OCI-LY1 (cell line): Measurements from ENCODE around the gene ACTR3C.
A peak's percentile ranks its signal among the peaks of the same experiment; 100 is the strongest.
"Not testable (repeated sequence)": the region's sequence is repeated elsewhere in the genome, so short reads cannot be mapped to it uniquely, and the experiment has no call there.

Experiments used
- H2AFZ ChIP-seq: fragments of 200-600 bp; sonication (generic), shearing (Covaris generic); 2 replicates; pipeline ENCODE4 v1.6.0; 2014; ENCODE audit warnings: antibody characterized with exemption, mild to moderate bottlenecking, low read length
- H3F3A ChIP-seq: fragments of 200-600 bp; sonication (generic), shearing (Covaris generic); 2 replicates; pipeline ENCODE4 v1.6.0; 2014; ENCODE audit warnings: mild to moderate bottlenecking, antibody characterized with exemption, low read length, moderate library complexity; ENCODE audit not compliant: insufficient read depth
- H3K27ac ChIP-seq: fragments of 200-600 bp; sonication (generic); 2 replicates; pipeline ENCODE4 v1.5.1; 2014; ENCODE audit warnings: low read length, mixed run types, mild to moderate bottlenecking, low read depth; ENCODE audit not compliant: poor library complexity, severe bottlenecking
- H3K27me3 ChIP-seq: fragments of 200-600 bp; sonication (generic); 2 replicates; pipeline ENCODE4 v1.6.0; 2014; ENCODE audit warnings: antibody characterized with exemption, mild to moderate bottlenecking, low read length, moderate library complexity; ENCODE audit not compliant: insufficient read depth
- H3K36me3 ChIP-seq: fragments of 200-600 bp; sonication (generic); 2 replicates; pipeline ENCODE4 v1.6.1; 2014; ENCODE audit warnings: mild to moderate bottlenecking, antibody characterized with exemption, low read length, moderate library complexity, mixed read lengths; ENCODE audit not compliant: insufficient read depth
- H3K4me1 ChIP-seq: fragments of 200-600 bp; sonication (generic); 2 replicates; pipeline ENCODE4 v1.5.1; 2014; ENCODE audit warnings: mild to moderate bottlenecking, low read length, moderate library complexity; ENCODE audit not compliant: insufficient read depth, severe bottlenecking
- H3K4me2 ChIP-seq: fragments of 200-600 bp; sonication (generic), shearing (Covaris generic); 2 replicates; pipeline ENCODE4 v1.6.1; 2014; ENCODE audit warnings: low read length
- H3K4me3 ChIP-seq: fragments of 200-600 bp; sonication (generic); 2 replicates; pipeline ENCODE4 v1.5.1; 2014; ENCODE audit warnings: low read length, low read depth, mild to moderate bottlenecking, mixed read lengths; ENCODE audit not compliant: poor library complexity, severe bottlenecking
- H3K79me2 ChIP-seq: fragments of 200-600 bp; shearing (Covaris generic); 2 replicates; pipeline ENCODE4 v1.6.1; 2016; ENCODE audit warnings: mixed run types, low read length, mixed read lengths; ENCODE audit not compliant: insufficient read depth
- H3K9ac ChIP-seq: fragments of 200-600 bp; sonication (generic), shearing (Covaris generic); 2 replicates; pipeline ENCODE4 v1.6.1; 2014; ENCODE audit warnings: mild to moderate bottlenecking, low read length, mixed read lengths
- H3K9me2 ChIP-seq: fragments of 200-600 bp; sonication (generic), shearing (Covaris generic); 2 replicates; pipeline ENCODE4 v1.6.1; 2014; ENCODE audit warnings: low read depth, mild to moderate bottlenecking, low read length, mixed read lengths
- H3K9me3 ChIP-seq: fragments of 200-600 bp; shearing (Covaris generic); 2 replicates; pipeline ENCODE4 v1.6.1; 2014; ENCODE audit warnings: low read length, mixed read lengths
- H4K20me1 ChIP-seq: fragments of 200-600 bp; sonication (generic), shearing (Covaris generic); 2 replicates; pipeline ENCODE4 v1.6.0; 2016; ENCODE audit warnings: mild to moderate bottlenecking, low read length; ENCODE audit not compliant: insufficient read depth
- CTCF ChIP-seq: fragments of 200-600 bp; sonication (generic), shearing (Covaris generic); IDR thresholded peaks from 2 replicates; pipeline ENCODE4 v1.5.1; 2017; ENCODE audit warnings: mild to moderate bottlenecking, antibody characterized with exemption, low read length, moderate library complexity, mixed read lengths

The ACTR3C gene

DNA sequence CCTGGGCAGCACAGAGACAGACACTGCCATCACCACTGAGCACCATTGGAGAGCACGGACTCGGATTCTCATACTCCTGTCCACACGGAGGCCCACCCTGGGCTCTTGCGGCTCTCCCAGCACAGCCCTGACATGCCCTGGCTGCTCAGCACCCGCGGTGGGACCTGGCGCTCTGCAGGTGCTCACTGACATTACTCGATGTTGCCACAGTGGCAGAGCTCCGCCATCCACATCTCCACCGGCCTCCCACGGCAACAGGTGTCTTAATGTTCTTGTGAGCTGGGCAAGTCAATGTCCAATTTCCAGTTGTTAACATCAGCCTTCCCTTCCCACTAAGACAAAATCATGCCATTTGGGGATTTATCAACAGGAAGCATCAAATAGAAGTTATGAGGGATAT is 45.0 kb downstream of the ACTR3C start:
- not testable (repeated sequence) for H4K20me1 ChIP-seq

DNA sequence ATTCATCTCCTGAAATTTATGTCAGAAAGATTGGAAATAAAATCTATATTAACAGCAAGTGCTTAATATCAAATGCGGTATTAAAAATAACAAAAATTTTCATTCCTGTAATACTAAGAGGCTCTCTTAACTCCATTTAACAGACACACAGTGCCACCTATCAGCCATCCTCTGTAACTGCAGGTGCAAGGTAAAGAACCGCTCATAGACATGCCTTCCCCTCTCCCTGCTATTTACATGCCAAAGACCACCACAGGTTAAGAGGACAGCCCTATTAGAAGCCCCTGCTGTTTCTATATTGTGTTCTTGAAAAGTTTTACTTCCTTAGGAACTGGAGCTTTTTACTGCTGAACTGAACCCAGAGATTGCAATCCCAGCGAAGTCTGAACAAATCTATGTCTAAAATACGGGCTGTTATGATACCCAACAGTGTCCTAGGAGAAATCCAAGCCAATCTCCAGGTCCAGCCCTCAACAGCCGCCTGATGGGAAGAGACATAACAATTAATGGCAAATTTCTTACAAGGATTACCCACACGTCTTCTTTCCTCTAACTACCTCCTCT is 47.1 kb downstream of the ACTR3C start:
- not testable (repeated sequence) for H3K4me3 ChIP-seq, H3K79me2 ChIP-seq, H2AFZ ChIP-seq, H3K4me2 ChIP-seq, H3K9me3 ChIP-seq, H4K20me1 ChIP-seq, H3F3A ChIP-seq, H3K9me2 ChIP-seq, H3K9ac ChIP-seq, H3K27me3 ChIP-seq, H3K4me1 ChIP-seq, H3K27ac ChIP-seq, H3K36me3 ChIP-seq
- TF ChIP-seq CTCF: peak; percentile 60

More for the DNA sequence above, 45.0 kb downstream of the ACTR3C start:
- H3K79me2 ChIP-seq, H3F3A ChIP-seq, H3K9me2 ChIP-seq, H2AFZ ChIP-seq, H3K36me3 ChIP-seq, H3K4me3 ChIP-seq, H3K27me3 ChIP-seq, H3K9me3 ChIP-seq, H3K4me1 ChIP-seq, H3K9ac ChIP-seq, H3K27ac ChIP-seq, H3K4me2 ChIP-seq: not testable (repeated sequence)

DNA sequence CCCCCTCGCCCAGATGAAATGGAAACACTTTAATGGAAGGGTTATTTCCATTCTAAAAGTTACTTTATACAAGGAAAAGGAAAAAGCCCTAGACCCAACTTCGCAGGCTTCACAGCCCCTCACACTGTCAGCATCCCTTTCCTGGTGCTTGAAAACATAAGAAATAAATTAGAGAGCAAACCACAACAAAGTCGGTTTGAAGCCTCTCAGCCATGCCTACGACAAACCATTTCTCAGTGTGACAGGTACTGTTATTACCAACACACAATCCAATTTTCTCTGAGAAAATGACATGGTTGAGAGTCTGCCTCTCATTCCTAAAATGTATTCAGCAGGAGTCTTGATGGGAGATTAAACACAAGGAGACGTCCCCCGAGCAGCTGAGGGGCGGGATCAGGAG is 51.4 kb downstream of the ACTR3C start:
- not testable (repeated sequence) for H3K27ac ChIP-seq, H3K79me2 ChIP-seq, H3K36me3 ChIP-seq, H3K4me3 ChIP-seq, H3K4me2 ChIP-seq, H3K4me1 ChIP-seq, H3K27me3 ChIP-seq, H4K20me1 ChIP-seq, H3K9me3 ChIP-seq, H3F3A ChIP-seq, H2AFZ ChIP-seq, H3K9me2 ChIP-seq, H3K9ac ChIP-seq

GRCh38 chr7:150270101-150270824 is 53.1 kb downstream of the ACTR3C start:
- H3K36me3 ChIP-seq, H3F3A ChIP-seq, H4K20me1 ChIP-seq, H3K27ac ChIP-seq, H3K4me2 ChIP-seq, H3K9ac ChIP-seq, H3K4me1 ChIP-seq, H3K4me3 ChIP-seq, H3K27me3 ChIP-seq, H3K79me2 ChIP-seq, H2AFZ ChIP-seq, H3K9me3 ChIP-seq, H3K9me2 ChIP-seq: not testable (repeated sequence)

- H3K4me3 ChIP-seq, H2AFZ ChIP-seq, H3K9me2 ChIP-seq, H3K9me3 ChIP-seq, H3K9ac ChIP-seq, H3K27me3 ChIP-seq, H3K79me2 ChIP-seq, H4K20me1 ChIP-seq, H3K27ac ChIP-seq, H3K4me2 ChIP-seq, H3K36me3 ChIP-seq, H3K4me1 ChIP-seq, H3F3A ChIP-seq: not testable (repeated sequence)
Measured at GRCh38 chr7:150268798-150269197, 54.5 kb downstream of the ACTR3C start.

DNA sequence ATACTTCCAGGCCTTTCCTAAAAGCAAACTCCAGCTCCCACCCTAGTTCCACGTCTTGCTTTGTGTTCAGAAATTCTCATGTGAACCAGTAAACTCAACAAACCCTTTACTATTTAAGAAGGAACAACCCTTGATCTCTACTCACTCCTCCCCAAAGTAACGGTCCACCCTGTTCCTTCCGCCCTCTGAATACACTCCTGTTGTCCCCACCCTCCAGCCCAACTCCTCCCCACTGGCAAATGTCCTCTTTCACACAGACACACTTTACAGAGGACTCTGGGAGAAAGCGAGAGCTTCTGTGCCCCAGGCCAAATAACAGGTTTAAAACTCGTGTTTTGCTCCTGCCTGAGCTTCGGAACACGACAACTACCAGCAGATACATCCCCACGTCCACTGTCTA is 55.1 kb downstream of the ACTR3C start:
- not testable (repeated sequence) for H2AFZ ChIP-seq, H3K9me2 ChIP-seq, H3K4me2 ChIP-seq

DNA sequence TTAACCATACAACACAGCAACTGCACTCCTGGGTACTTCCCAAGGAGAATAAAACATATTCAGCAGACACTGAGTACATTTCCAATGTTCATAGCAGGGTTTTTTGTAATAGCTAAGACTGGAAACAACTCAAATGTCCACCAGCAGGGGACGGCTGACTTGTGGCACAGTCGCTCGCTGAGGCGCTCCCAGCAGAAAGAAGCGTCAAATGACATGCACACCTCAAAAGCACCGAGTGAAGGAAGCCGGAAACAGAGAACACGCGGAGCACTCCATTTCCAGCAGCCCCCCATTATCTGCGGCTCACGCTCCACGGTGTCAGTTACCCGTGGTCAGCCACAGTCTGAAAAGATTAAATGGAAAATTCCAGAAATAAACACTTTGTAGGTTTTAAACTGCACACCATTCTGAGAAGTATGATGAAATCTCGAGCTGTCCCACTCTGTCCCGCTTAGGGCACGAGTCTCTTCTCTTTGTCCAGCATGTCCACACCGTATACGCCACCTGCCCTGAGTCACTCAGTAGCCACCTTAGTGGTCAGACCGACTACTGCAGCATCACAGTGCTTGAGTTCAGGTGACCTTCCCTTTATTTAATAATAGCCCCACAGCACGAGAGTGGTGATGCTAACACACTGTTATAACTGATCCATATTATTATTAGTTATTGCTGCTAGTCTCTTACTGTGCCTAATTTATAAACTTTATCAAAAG is 56.2 kb downstream of the ACTR3C start:
- H3F3A ChIP-seq, H3K4me1 ChIP-seq, H3K9me2 ChIP-seq, H3K9ac ChIP-seq, H3K27me3 ChIP-seq, H4K20me1 ChIP-seq, H3K27ac ChIP-seq, H3K9me3 ChIP-seq, H3K36me3 ChIP-seq, H2AFZ ChIP-seq, H3K79me2 ChIP-seq, H3K4me2 ChIP-seq, H3K4me3 ChIP-seq: not testable (repeated sequence)

More for the DNA sequence above, 55.1 kb downstream of the ACTR3C start:
- not testable (repeated sequence) for H3K27ac ChIP-seq, H3K4me1 ChIP-seq, H4K20me1 ChIP-seq, H3K9me3 ChIP-seq, H3K4me3 ChIP-seq, H3K27me3 ChIP-seq, H3K36me3 ChIP-seq, H3K9ac ChIP-seq, H3F3A ChIP-seq, H3K79me2 ChIP-seq
